ENCODE data around the gene CSN2.
"Not testable (repeated sequence)": the region's sequence is repeated elsewhere in the genome, so short reads cannot be mapped to it uniquely, and the experiment has no call there.

Gene CSN2, protein sequence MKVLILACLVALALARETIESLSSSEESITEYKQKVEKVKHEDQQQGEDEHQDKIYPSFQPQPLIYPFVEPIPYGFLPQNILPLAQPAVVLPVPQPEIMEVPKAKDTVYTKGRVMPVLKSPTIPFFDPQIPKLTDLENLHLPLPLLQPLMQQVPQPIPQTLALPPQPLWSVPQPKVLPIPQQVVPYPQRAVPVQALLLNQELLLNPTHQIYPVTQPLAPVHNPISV

DNA sequence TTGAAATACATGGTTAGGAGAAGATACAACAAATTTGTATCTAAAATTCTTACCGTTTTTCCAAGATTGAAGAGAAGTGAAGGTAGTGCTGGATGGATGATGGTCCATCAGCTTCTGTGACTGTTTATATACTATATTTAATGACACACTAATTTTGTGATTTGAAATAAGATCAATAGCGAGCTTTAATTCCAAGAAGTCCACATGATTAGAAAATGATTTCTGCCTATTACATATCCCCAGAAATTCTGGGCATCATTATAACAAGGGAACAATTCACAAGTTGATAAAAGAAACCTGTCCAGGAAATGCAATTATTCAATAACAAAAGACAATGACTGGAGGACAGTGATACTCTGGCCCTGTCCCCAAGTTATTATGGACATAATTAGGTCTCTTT is at the start of gene CSN2:
Gene CSN2, minus strand, starts transcription at position 101 of the 400 bp plus-strand sequence. CDS start 4,733 bp downstream, outside the sequence.
- no peak for DNase-seq

DNA sequence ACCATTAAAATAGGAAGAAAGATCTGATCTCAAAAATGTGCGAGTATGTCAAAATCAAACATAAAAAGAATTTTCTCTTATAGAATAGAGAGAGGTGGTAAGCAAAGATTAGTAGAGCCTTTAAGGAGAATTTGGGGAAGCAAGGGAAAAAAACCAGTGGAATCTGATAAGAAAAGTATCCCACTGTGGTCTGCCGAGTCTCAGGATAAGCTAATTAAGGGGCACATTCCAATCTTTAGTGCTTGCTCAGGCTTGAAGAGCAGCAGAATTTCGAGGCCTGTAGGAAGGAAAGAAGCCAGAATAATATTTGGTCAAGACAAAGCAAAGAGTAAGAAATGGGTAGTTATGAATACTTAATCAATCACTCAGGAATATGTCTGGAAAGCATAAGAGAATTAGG is 43.2 kb upstream of the CSN2 start:
- no peak for DNase-seq

DNA sequence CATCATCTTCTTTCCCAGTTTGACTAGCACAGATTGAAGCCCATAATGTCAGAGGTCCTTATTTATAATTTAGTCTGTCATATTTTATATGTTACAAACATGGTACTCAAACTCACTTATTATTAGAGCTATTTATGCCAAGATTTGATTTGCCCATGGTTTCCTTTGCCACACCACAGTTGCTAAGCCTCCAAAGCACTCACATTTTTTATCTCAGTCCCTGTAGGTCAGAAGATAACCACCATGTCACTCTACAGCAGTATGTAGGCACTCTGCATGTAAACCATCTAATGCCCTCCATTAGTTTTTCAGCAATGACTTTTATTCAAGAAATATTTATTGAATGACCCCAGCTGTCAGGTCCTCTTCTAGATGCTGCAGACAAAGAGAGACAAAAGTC is 37.0 kb upstream of the CSN2 start:
- DNase-seq, result no peak

DNA sequence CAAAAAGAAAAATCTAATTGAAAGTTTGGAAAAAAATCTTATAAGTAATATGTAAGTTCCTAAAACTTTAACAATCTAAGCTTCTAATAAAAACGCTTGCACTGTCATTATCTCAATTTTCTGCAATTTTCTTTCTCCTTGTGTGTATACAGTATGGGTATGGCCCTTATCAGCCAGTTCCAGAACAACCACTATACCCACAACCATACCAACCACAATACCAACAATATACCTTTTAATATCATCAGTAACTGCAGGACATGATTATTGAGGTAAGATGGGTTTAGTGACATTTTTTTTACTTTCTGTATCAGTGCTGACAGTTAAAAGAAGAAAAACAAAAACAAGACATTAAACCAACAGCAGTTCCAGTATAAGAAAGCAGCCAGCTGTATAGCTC is 35.2 kb upstream of the CSN2 start:
- no peak for DNase-seq

DNA sequence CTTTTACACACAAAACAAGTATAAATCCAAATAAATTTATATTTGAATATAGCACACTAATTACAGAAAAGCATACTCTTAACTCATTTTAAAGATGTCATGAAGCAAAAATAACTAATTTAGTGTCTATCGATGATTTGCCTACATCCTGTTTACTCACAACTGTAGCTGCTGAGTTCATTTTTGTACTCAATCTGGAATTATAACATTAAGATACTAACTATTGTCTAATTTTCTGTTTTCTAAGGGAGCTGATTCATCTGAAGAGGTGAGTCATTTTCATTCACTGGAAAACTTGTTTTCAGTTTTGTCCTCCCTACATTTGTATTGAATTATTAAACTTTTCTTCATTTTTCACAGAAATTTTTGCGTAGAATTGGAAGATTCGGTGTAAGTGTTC is 33.9 kb upstream of the CSN2 start:
- DNase-seq, result no peak

DNA sequence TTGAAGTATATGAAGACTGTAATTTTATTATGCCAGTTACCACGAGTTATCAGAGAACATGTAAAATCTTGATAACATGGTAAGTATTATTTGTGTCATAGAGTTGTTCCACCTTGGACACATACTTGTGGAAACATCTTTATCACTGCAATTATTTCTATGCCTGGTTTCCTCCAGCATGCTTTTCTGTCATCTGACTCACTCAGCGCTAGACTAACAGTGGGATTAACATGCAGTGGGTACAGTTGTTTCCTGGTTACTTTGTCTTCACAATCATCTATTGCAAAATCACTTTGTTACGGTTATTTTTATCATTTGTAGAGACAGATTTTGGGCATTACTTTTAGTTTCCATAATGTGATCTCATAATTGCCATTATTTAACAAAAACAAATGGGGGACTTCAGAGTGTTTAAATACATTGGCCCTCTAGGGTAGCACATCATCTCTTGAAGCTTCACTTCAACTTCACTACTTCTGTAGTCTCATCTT is 30.0 kb upstream of the CSN2 start, which contains the start of gene STATH:
Gene STATH, plus strand, starts transcription at position 441 of the 491 bp plus-strand sequence. CDS start 2,472 bp downstream, outside the sequence.
- DNase-seq, result no peak

DNA sequence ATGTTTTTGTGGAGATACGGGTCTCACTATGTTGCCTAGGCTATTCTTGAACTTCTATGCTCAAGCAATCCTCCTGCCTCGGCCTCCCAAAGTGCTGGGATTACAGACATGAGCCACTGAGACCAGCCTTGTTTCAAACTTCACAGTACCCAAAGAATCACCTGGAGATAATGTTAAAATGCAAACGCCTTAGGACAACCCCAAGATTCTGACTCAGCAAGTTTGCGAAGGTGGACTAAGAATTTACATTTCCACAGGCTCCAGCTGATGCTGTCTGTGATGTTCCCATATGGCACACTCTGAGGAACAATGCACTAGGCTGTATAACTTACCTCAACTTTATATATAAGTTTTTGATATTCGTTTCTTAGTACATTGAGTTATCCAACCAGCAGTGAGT is 29.3 kb upstream of the CSN2 start:
- DNase-seq, result no peak

DNA sequence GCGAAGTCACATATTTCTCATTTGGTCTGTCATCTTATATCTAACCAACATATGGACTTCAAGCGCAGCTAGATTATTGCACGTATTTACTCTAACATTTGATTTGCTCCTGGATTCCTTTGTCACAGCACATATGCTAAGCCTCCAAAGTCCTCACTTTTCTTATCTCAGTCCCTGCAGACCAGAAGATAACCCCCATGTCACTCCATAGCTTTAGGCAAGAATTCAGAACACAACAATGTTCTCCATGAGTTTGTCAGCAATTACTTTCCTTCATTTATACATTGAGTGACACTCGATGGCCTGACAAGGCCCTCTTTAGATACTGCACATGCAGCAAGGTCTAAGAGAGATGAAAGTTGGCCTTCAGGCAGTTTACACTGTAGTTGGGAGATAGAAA is 25.5 kb upstream of the CSN2 start:
- DNase-seq, result no peak

DNA sequence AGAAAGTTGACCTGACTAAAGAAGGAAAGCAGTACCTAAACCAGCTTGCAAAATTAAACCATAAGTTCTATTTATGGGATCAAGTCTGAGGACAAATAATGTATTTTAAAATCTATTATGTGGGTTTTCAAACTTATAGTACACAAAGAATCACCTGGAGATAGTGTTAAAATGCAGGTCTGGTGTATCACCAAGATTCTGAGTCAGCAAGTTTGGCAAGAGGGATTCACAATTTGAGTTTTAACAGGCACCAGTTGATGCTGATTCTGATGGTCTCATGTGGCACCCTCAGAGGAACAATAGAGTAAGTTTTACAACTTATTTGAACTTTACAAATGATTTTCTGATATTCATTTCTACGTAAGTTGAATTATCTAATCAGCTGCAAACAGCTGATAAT is 21.1 kb upstream of the CSN2 start:
- no peak for DNase-seq

DNA sequence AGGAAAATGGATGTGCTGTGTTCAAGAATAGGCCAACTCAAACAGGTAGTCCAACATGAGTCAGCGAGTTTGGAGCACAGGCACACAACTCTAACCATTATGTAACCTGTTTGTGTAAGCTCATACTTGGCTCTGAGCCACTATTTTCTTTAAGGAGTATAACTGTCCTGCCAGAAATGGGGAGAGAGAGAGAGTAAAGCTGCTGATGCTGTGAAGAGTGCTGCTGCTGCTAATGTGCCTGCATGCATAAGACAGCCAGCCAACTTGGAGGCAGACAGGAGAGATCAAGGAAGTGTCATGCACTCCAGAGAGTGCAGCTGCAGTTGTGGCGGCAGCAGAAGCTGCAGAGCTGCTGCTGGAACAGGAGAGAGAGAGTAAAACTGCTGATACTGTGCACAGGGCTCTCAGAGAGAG is 18.5 kb upstream of the CSN2 start:
- DNase-seq, result no peak

DNA sequence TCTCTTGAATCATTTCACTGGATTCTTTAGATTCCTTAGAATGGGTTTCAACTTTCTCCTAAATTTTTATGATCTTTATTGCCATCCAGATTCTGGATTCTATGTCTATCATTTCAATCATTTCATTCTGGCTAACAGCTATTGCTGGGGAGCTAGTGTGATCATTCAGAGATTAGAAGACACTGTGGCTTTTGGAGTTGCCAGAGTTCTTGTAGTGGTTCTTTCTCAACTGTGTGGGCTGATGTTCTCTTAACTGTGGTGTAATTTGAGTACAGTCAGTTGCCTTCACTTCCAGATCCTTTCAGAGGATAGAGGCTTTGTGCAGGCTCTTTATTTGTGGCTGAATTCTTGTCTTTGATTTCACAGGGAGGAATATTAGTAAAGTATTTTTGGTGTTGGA is 12.1 kb upstream of the CSN2 start:
- DNase-seq, result no peak

DNA sequence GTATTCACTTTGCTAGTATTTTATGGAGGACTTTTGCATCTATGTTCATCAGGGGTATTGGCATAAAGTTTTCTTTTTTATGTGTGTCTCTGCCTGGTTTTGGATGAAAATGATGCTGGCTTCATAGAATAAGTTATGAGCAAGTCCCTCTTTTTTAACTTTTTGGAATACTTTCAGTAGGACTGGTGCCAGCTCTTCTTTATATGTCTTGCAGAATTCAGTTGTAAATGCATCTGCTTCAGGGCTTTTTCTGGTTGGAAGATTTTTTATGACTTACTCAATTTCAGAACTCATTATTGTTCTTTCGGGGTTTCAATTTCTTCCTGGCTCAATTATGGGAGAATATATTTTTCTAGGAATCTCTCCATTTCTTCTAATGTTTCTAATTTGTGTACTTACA is 9.1 kb upstream of the CSN2 start:
- DNase-seq, result no peak

DNA sequence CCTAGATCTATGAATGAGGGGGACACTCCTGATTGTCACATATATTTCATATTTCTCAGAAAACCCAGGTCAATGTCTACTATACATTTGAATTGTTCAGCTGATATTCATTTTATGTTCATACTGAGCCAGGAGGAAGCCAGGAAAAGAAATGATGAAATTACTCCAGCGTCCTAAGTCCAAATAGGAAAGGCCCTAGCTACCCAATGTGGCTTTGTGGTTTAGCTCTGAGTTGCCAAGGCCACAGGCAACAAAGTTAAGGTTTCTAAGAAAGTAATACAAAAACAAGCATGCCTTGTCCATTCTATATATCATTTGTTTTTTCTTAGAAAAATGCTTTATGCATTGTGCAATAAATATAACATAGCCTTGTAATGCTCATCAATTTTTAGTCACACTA is 4.5 kb upstream of the CSN2 start:
- DNase-seq, result no peak

DNA sequence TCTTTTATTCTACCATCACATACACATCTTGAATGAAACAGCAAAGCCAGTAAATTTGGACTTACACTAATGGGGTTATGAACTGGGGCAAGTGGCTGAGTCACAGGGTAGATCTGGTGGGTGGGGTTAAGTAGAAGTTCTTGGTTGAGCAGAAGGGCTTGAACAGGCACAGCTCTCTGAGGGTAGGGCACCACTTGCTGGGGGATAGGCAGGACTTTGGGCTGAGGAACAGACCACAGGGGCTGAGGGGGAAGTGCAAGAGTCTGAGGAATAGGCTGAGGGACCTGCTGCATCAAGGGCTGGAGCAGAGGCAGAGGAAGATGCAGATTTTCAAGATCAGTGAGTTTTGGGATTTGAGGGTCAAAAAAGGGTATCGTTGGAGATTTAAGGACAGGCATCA is 8.3 kb downstream of the CSN2 start:
- no peak for DNase-seq

DNA sequence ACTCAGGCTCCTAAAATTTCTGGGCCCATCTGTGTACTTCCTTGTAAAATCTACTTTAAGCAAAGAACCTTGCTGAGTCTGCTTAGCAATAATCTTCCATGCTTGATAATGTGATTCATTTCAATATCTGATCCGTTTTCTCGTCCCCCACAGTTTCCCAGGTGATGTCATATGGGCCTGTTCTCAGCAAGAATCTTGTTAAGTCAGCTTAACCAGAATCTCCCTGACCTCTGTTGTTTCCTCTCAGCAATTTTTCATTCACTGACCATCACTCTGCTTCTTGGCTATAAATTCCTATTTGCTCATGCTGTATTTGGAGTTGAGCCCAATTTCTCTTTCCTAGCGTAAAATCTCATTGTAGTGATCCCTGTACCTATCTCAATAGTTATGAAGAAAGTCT is 13.9 kb downstream of the CSN2 start:
- DNase-seq, result no peak

DNA sequence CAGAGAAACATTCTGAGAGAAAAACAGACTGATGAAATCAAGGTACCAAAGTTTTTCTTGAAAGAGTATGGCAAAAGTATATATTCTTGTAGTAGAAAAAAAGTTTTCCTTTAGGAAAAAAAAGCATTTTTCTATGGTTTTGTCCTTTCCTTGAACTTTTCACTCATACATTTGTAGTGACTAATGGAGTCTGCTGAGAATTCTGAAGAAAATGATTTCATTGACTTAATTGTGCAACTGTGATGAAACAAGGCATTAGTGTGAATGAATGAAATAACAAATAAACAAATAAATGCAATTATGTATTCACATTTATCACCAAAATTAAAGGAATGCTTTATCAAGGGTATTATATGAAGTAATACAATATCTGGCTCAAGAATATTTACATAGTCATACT is 29.0 kb downstream of the CSN2 start:
- DNase-seq, result no peak

DNA sequence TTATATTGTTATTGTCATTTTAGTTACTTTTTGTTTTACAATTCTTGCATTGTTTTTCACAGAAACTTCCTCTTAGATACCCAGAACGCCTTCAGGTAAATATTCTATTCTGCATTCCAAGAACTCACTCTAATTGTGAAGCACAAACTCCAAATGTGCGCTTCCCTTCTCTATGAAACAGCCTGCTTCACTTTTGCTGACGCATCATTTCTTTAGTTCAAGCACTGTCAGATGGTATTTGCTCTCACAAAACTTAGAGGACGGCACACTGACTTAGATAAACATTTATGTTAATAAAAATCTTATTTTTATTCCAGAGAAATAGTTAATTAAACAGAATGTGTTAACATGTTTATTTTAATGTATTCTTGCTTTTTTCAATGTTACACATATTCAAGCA is 31.4 kb downstream of the CSN2 start:
- no peak for DNase-seq

DNA sequence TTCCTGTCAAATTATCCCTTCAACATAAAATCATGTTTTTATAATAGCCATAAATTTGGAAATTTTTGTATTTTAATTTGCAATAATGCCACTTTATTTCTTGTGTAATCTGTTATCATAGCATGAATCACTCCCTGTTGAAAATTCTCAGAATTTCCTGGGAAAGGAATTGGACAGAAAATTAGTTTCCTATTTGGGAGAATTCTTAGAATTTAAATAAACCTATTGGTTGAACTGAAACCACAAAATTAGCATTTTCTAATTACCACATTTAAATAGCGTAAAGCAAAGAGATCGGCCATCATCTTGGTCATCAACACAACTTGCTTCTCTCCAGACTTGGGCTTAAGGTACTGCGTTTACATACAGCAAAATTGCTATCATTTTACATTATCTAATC is 34.8 kb downstream of the CSN2 start, which contains the start of gene CSN1S1:
Gene CSN1S1, plus strand, starts transcription at position 301 of the 400 bp plus-strand sequence. CDS start 1,488 bp downstream, outside the sequence.
- no peak for DNase-seq

DNA sequence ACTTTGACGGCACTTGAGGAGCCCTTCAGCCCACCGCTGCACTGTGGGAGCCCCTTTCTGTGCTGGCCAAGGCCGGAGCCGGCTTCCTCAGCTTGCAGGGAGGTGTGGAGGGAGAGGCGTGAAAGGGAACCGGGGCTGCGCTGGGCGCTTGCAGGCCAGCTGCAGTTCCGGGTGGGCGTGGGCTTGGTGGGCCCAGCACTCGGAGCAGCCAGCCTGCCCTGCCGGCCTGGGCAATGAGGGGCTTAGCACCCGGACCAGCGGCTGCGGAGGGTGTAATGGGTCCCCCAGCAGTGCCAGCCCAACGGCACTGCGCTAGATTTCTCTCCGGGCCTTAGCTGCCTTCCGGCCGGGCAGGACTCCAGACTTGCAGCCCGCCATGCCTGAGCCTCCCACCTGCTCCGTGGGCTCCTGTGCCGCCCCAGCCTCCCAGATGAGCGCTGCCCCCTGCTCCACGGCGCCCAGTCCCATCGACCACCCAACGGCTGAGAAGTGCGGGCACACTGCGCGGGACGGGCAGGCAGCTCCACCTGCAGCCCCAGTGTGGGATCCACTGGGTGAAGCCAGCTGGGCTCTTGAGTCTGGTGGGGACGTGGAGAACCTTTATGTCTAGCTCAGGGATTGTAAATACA is 41.6 kb downstream of the CSN2 start:
- not testable (repeated sequence) for DNase-seq

DNA sequence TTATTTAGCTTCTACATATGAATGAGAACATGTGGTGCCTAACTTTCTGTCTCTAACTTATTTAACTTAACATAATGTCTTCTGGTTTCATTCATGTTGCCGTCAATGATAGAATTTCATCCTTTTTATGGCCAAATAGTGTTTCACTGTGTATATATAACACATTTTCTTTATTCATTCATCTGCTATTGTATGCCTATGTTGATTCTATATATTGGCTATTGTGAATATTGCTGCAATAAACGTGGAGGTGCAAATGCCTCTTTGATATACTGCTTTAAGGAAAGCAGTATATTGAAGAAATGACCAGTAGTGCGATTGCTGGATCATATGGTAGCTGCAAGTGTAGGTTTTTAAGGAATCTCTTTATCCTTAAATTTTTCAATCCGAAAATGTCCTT is 44.7 kb downstream of the CSN2 start:
- no peak for DNase-seq

DNA sequence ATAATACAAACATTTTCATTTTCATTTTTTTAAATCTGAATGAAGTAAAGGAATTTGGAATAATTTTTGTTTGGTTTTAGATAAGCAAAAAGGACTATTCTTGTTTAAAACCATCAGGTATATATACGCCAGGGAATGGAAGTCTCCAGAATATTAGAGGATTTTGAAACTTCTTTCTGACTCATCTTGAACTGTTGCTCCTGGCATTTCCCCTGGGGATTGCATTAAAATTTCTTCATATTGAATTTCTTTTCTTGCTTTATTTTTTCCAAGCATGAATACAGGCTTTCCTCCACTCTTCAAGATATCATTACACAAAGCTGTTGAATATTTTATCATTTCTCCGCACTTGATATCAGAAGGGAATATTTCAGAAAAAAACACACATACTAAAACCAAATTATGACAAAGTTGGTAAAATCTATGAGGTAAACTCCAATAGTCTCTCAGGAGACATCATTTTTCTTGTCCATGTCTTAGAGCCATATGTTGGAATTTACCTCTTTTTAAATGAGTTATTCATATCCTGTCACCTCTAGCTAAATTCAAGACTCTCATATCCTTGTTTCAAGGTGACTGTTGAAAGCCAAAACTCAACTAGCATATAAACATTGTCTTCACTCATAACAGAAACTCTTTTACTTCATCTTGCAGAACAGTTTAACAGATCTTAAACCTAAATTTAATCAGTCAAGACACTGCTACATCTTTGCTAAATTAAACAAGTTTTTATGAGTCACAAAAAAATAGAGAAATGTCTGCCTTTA is 55.3 kb downstream of the CSN2 start:
- DNase-seq, result no peak

DNA sequence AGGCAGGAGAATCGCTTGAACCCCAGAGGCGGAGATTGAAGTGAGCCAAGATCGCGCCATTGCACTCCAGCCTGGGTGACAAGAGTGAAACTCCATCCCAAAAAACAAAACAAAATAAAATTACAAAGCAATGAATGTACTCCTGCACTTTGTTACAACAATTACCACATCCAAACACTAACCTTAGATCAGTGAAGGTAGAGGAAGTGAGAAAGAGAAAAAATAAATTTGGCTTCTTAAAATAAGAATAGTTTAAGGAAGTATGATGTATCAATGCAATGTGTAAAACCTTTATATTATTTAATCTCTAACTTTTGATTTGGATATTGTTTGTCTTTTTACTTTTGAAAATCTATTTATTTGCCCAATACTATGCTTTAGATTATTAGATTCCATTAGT is 56.3 kb downstream of the CSN2 start:
- no peak for DNase-seq

DNA sequence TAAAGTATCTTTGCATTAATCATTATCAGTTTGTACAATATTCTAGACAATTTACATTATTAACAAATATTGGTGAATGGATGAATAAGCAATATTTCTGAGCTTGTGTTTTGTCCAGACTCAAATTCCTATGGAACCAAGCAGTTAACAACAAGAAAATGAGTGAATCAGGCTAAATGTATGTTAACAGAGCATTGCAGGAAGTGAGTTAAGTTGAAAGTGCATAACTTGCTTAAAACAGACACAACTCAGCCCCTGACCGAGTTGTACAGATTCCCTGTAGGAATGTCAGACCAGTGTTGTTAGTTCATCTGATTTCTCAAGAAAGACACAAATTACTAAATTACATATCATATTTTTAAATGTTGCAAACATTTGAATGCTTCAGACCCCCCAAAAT is 58.4 kb downstream of the CSN2 start:
- DNase-seq, result no peak
